PC-3 (cell line): Measurements from ENCODE around the gene MCF2L2. TPM values are rescaled to one million over a fixed set of nuclear protein-coding genes. Genes with fewer than 3 reads are reported as not detected.

Experiments used
- ATAC-seq: fragments of 200-7000 bp; cut with Tn5 transposase; 2 replicates; pipeline ENCODE4 v1.9.1; 2020; ENCODE audit warnings: mild to moderate bottlenecking, moderate library complexity
- BruUV-seq: library from RNA; stranded (reverse); fragments of 400-500 nt; replicated peaks from 2 replicates; lab custom pipeline; 2021; lab: Mats Ljungman, UMichigan
- CTCF ChIA-PET: fragments of 300-600 bp; sonication (Branson Sonifier 250); formaldehyde crosslinking; loops from one replicate; lab custom pipeline; 2022; ENCODE audit warnings: antibody characterized with exemption; lab: Charles Lee
- POLR2A ChIA-PET: fragments of 300-600 bp; sonication (Branson Sonifier 250); formaldehyde crosslinking; loops from one replicate; lab custom pipeline; 2022; ENCODE audit warnings: antibody characterized with exemption; ENCODE audit not compliant: unreplicated experiment; lab: Charles Lee
- DNase-seq: peaks from one replicate; pipeline ENCODE4 v3.0.0-alpha.2; 2015
- H2AFZ ChIP-seq: fragments of 300-600 bp; sonication (generic); 2 replicates; pipeline ENCODE4 v1.6.0; 2016; ENCODE audit warnings: antibody characterized with exemption, low read length
- H3F3A ChIP-seq: fragments of 300-600 bp; sonication (generic); one replicate; pipeline ENCODE4 v1.6.0; 2017; ENCODE audit warnings: antibody characterized with exemption, low read length, control low read depth, mild to moderate bottlenecking; ENCODE audit not compliant: unreplicated experiment
- H3K27ac ChIP-seq: fragments of 300-600 bp; sonication (generic); 2 replicates; pipeline ENCODE4 v1.5.1; 2016; ENCODE audit warnings: mild to moderate bottlenecking, low read length
- H3K27me3 ChIP-seq: fragments of 300-600 bp; sonication (generic); 2 replicates; pipeline ENCODE4 v1.6.1; 2016; ENCODE audit warnings: low read length, mixed read lengths
- H3K36me3 ChIP-seq: fragments of 300-600 bp; sonication (generic); 2 replicates; pipeline ENCODE4 v1.6.1; 2016; ENCODE audit warnings: low read depth, mixed run types, low read length, mixed read lengths
- H3K4me1 ChIP-seq: fragments of 300-600 bp; sonication (generic); 2 replicates; pipeline ENCODE4 v1.5.1; 2016; ENCODE audit warnings: low read length; ENCODE audit not compliant: insufficient read depth
- H3K4me2 ChIP-seq: fragments of 300-600 bp; sonication (generic); 2 replicates; pipeline ENCODE4 v1.6.0; 2016; ENCODE audit warnings: low read length
- H3K4me3 ChIP-seq: fragments of 300-600 bp; sonication (generic); 2 replicates; pipeline ENCODE4 v1.5.1; 2016; ENCODE audit warnings: mild to moderate bottlenecking, low read length, mixed read lengths
- H3K79me2 ChIP-seq: fragments of 300-600 bp; sonication (generic); 2 replicates; pipeline ENCODE4 v1.6.1; 2017; ENCODE audit warnings: low read length, mixed read lengths
- H3K9ac ChIP-seq: fragments of 300-600 bp; sonication (generic); 2 replicates; pipeline ENCODE4 v1.6.0; 2016; ENCODE audit warnings: mild to moderate bottlenecking, low read length
- H3K9me2 ChIP-seq: fragments of 300-600 bp; sonication (generic); replicated peaks from 2 replicates; pipeline ENCODE4 v1.6.1; 2016; ENCODE audit warnings: mixed run types, low read length, mixed read lengths
- H3K9me3 ChIP-seq: fragments of 300-600 bp; sonication (generic); 2 replicates; pipeline ENCODE4 v1.6.1; 2016; ENCODE audit warnings: low read length, mixed read lengths
- H4K20me1 ChIP-seq: fragments of 300-600 bp; sonication (generic); 2 replicates; pipeline ENCODE4 v1.6.1; 2016; ENCODE audit warnings: low read length, mixed read lengths
- CTCF ChIP-seq: fragments of 300-600 bp; sonication (generic); conservative IDR thresholded peaks from 2 replicates; pipeline ENCODE4 v1.5.1; 2017; ENCODE audit warnings: antibody characterized with exemption, low read depth, mild to moderate bottlenecking, low read length
- EZH2 ChIP-seq: fragments of 300-600 bp; sonication (generic); IDR thresholded peaks from one replicate; pipeline ENCODE4 v1.6.1; 2017; ENCODE audit warnings: antibody characterized with exemption, mild to moderate bottlenecking, low read length; ENCODE audit not compliant: unreplicated experiment
- EZH2phosphoT487 ChIP-seq: fragments of 300-600 bp; sonication (generic); IDR thresholded peaks from 2 replicates; pipeline ENCODE4 v1.6.1; 2018; ENCODE audit warnings: mild to moderate bottlenecking, antibody characterized with exemption, low read length, borderline replicate concordance
- intact Hi-C: fragments of 100-400 bp; cut with micrococcal nuclease; formaldehyde crosslinking; loops from 2 replicates; pipeline ENCODE4 v1.9.0; 2023
- total RNA-seq: library from RNA; depleted of rRNA; stranded (reverse); fragments of >200 nt; gene quantifications from 2 replicates; pipeline ENCODE4 v1.2.3, GENCODE V29; 2014

The MCF2L2 gene
- total RNA-seq, 1 experiment from 2014 or later, result 3.6 TPM

DNA sequence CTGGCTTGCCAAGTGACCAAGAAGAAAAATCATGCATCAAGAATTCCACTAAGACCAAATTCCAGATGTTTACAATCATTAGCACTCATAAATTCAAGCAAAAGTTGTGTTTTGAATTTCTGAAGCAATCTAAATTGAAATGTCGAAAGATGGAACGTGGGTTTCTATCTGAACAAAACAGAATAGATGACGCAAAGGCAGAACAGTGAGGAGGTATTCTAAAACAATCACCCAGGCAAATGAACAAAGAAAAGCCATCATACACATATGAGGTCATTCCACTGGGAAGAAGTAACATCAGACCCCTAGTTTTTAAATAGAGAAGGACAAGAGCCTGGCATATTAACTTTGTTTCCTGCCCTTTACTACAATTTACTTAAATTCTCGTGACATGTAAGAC is 58.0 kb downstream of the MCF2L2 start:
- BruUV-seq, result no TSS peak
- ChIA-PET POLR2A (interaction anchor here (0.6 to 0.8 kb wide), 3 partner anchors 85 to 116 kb away, joined by 3 to 16 read pairs (median 4); no protein-coding TSS in a partner anchor), CTCF (interaction anchor here (0.8 to 1.5 kb wide), 2 partner anchors 84 to 184 kb away, joined by 3 to 12 read pairs; no protein-coding TSS in a partner anchor)
- Histone ChIP-seq H3K9me3 (no peaks in the 10 kb centered on the region), H3K9ac (peak overlapping the region; percentile 78), H3K36me3 (no peaks in the 10 kb centered on the region), H3K9me2 (no peaks in the 10 kb centered on the region), H3K79me2 (no peaks in the 10 kb centered on the region), H3K27me3 (no peaks in the 10 kb centered on the region), H3K4me1 (peaks cover 43% of the 10 kb centered on the region), H3K27ac (peak overlapping the region; percentile 96), H3K4me3 (no peak overlapping the region), H3F3A (peaks cover 8% of the 10 kb centered on the region), H4K20me1 (no peaks in the 10 kb centered on the region), H2AFZ (no peak overlapping the region), H3K4me2 (peak overlapping the region; percentile 86)
- intact Hi-C loops, result no loop called here
- TF ChIP-seq EZH2 (no peak), EZH2phosphoT487 (no peak), CTCF (no peak)
- DNase-seq, result peak; percentile 10
- no peak for ATAC-seq

DNA sequence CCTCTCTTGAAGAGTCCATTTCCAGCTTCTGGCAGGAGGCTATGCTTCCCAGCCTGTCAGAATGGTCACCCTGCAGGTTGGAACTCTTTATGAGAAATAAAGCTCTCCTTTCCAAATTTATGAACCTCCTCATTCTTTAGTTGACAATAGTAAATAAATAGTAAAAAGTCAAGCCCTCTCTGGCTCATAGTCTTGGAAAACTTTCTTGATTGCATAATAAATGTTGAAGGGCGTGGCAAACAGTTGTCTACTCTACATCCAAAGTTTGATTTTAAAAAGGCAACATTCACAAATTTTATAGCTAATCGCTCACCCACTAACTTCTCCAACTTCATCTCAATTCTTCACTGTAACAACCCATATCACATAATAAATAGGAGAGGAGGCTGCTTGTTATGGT is 58.8 kb downstream of the MCF2L2 start:
- no peak for TF ChIP-seq CTCF
- no peak for TF ChIP-seq EZH2
- no peak for TF ChIP-seq EZH2phosphoT487
- Histone ChIP-seq H4K20me1 (no peaks in the 10 kb centered on the region), H3K9me2 (no peaks in the 10 kb centered on the region), H3K27ac (peak overlapping the region; percentile 96), H3K27me3 (no peaks in the 10 kb centered on the region), H3K36me3 (no peaks in the 10 kb centered on the region), H3K4me2 (peak overlapping the region; percentile 86), H3K4me1 (peaks cover 43% of the 10 kb centered on the region), H3K4me3 (no peak overlapping the region), H3K79me2 (no peaks in the 10 kb centered on the region), H3K9ac (peak overlapping the region; percentile 78), H3K9me3 (no peaks in the 10 kb centered on the region), H2AFZ (no peak overlapping the region), H3F3A (peaks cover 8% of the 10 kb centered on the region)
- peak; percentile 9 for ATAC-seq
- ChIA-PET POLR2A (interaction anchor here (0.6 to 0.8 kb wide), 5 partner anchors 61 to 184 kb away, joined by 3 to 4 read pairs (median 4); no protein-coding TSS in a partner anchor), CTCF (no interaction called here)
- DNase-seq, result peak; percentile 82
- intact Hi-C loops, result no loop called here
- BruUV-seq, result no TSS peak

DNA sequence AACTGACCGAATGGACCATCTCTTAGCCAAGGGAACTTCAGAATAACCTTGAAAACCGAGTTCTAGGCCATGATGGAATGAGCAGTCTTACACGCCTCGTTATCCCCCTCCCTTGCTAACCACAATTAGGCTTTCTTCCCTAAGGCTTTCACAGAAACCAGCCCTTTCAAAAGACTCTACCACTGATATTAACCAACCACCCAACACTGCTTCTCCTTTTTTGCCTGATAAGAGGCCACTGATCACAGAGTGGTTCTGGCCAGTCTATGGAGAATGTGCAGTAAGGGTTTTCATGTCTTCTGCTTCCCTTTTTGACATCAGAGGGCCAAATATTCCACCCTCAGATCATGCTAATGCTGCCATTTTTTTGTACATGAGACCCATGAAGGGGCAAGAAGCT is 59.3 kb downstream of the MCF2L2 start:
- Histone ChIP-seq H2AFZ (no peak overlapping the region), H3K4me2 (peak overlapping the region; percentile 86), H3K4me3 (no peak overlapping the region), H3K79me2 (no peaks in the 10 kb centered on the region), H3K9me3 (no peaks in the 10 kb centered on the region), H3K27me3 (no peaks in the 10 kb centered on the region), H3K36me3 (no peaks in the 10 kb centered on the region), H3K9me2 (no peaks in the 10 kb centered on the region), H3K27ac (peak overlapping the region; percentile 96), H4K20me1 (no peaks in the 10 kb centered on the region), H3F3A (peaks cover 8% of the 10 kb centered on the region), H3K4me1 (peaks cover 43% of the 10 kb centered on the region), H3K9ac (peak overlapping the region; percentile 44)
- TF ChIP-seq CTCF, result no peak
- no peak for TF ChIP-seq EZH2
- no peak for TF ChIP-seq EZH2phosphoT487
- ATAC-seq (no peak), DNase-seq (no peak)
- CTCF ChIA-PET, result no interaction called here
- no TSS peak for BruUV-seq
- POLR2A ChIA-PET, result interaction anchor here (0.6 to 0.8 kb wide), 2 partner anchors 111 to 183 kb away, joined by 3 to 4 read pairs; no protein-coding TSS in a partner anchor
- intact Hi-C loops, result no loop called here
